Measurements from ENCODE around the gene PCMT1.
A peak's percentile ranks its signal among the peaks of the same experiment; 100 is the strongest.
"Not testable (repeated sequence)": the region's sequence is repeated elsewhere in the genome, so short reads cannot be mapped to it uniquely, and the experiment has no call there.

PCMT1 gene

DNA sequence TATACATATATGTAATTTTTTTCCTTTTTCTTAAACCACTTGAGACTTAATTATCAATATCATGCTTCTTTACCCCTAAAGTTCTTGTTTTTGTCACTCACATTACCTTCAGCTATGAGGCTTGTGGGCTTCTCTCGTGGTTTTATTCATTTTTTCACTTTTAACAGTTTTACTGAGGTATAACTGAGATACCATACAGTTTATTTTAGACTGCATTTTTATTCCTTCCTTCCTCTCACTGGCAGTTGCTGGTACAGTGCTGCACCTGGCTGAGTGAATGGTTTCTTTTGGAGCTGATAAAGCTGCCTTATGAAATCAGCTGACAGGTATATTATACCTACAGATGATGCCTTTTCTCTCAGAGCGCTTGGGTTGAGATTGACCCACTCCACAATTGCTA is 60.3 kb downstream of the PCMT1 start:
- H3K27ac ChIP-seq: no peak overlapping the region
- no peak for DNase-seq (ENCODE audit: low read depth, low spot score)

DNA sequence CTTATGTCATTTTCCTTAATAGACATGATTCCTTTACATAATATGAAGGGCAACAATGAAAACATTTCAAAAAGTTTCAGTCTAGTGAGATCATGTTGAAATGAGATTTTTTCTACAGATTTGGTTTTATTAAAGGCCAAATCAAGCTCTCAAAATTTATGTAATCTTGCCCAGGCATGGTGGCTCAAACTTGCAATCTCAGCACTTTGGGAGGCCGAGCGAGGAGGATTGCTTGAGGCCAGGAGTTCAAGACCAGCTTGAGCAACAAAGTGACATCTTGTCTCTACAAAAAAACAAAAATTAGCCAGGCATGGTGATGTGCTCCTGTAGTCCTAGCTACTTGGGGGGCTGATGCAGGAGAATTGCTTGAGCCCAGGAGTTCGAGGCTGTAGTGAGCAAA is 63.8 kb downstream of the PCMT1 start:
- no peak overlapping the region for H3K27ac ChIP-seq
- DNase-seq (ENCODE audit: low read depth, low spot score): no peak

DNA sequence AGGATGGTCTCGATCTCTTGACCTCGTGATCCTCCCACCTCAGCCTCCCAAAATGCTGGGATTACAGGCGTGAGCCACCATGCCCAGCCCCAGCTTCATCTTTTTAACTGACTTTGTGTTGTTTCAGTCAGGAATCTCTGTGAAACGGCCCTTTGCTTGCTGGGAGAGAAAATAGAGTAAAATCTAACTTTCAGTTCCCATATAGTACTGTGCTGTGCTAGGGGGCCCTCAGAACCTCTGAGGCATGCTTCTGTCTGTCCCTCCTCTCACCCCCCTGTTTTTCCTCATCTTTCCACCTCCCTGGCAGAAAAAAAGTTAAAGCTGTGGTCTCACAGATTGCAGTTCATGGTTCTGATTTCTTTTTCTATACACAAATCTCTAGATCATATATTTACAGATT is 66.2 kb downstream of the PCMT1 start:
- no peak overlapping the region for H3K27ac ChIP-seq

DNA sequence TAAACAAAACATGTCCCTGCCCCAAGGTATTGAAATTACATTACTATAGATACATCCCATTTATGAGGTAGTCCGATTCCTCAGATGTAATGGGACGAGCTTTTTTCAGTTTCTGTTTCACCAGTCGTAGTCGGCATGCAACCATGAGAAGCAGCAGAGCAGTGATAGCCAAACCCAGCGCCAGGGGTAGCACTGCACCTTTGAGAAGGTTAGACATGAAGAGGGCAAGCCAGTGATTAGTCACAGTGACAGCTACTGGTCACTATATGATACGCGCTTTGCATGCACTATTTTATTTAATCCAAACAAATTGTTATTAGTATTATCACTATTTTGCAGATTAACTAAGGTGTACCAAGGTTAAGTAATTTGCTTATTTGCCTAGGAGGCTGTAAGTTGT is 71.0 kb downstream of the PCMT1 start:
- no peak for DNase-seq (ENCODE audit: low read depth, low spot score)
- no peak overlapping the region for H3K27ac ChIP-seq

More for the DNA sequence above, 66.2 kb downstream of the PCMT1 start:
- DNase-seq (ENCODE audit: low read depth, low spot score): no peak

DNA sequence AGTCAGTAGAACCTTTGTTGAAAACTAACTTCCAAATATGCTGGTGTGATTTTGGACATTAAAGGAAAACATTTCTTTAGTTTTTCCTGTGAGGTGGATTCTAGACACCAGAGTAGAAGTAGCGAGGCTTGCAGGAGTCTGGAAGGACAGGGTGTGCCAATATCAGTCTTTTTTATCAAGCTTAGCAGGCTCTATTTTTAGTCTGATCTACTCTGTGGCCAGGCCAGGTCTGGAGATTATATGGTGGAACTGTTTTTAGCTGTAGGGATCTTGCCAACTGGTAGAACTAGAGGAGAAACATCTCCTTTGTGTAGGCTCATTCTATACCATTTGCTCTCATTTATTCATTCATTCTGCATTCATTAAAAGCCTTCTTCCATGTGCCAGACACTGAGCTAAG is 72.0 kb downstream of the PCMT1 start:
- no peak overlapping the region for H3K27ac ChIP-seq
- DNase-seq (ENCODE audit: low read depth, low spot score): no peak

DNA sequence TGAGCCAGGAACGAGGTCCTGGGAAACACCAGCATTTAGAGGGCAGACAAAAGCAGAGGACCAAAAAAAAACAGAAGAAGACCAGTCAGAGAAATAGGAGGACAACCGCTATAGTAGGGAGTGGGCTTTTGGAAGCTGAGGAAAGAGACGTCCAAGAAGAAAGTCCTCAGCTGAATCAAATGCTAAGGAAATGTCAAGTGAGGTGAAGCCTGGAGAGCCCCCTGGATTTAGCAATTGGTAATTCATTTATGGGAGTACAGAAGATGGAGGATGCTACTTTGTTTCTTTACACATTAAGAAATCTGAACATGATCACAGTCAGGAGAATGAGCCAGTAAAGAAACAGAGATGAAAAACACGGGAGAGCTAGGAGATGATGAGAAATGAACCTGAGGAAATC is 73.5 kb downstream of the PCMT1 start:
- no peak overlapping the region for H3K27ac ChIP-seq
- no peak for DNase-seq (ENCODE audit: low read depth, low spot score)

DNA sequence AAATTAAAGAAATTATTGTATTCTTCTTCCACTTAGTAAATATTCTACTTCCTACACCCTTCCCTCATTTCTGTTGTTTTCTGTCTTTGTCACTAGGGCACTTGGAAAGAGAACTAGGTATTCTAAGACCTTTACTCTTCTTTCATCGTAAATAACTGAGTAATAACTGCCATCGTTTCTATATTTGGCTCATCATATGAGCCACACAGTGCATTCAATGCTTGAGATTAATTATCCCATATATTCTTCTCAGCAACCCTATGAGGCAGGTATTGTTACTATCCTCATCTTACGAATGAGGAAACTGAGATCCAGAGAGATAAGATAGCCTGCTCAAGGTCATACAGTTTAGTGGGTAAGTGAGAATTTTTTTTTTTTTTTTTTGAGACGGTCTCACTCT is 75.8 kb downstream of the PCMT1 start:
- H3K27ac ChIP-seq: no peak overlapping the region
- no peak for DNase-seq (ENCODE audit: low read depth, low spot score)

DNA sequence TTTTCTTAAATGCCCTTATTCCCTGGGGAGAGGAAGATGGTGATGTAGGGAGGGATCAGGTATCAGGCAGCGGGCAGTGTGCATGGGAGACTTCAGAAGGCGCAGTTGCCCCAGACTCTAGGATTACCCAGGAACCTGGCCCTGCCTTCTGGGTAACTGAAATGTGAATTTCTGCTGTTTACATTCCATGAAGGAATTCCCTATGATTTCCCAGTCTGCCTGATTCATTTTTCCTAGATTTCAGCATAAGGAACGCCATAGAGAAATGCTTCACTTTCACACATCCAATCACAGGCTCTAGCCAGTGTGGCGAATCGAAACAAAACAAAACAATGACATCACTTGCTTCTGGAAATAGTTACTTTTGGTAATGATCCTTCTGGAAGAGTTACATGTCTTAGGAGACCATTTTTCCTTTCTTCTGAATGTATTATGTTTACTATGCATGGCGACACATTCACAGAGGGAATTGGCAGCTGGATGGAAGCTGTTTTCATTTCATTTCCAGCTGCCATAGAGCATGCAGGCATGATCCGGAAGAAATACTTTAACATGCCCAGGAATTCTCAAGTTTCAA is 81.3 kb downstream of the PCMT1 start:
- no peak for DNase-seq (ENCODE audit: low read depth, low spot score)
- H3K27ac ChIP-seq: no peak overlapping the region

DNA sequence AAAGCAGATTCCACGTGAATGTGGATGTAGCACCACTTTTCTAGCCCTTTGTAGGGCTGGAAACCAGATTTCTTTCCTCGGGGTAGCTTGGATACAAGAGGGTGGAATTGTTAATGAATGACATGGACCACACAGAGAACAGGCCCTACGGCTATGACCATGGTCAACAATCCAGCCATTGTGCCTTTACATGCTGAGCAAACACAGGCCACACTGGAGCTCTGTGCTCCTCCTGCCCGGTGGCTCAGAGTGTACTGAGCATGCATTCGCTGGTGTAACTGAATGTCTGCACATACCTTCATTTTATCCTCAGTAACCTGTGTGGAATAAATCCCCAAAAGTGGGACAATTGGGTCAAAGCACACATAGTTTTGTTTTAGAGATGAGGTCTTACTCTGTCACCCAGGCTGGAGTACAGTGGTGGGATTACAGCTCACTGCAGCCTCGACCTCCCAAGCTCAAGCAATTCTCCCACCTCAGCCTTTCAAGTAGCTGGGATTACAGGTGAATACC is 81.8 kb downstream of the PCMT1 start:
- no peak overlapping the region for H3K27ac ChIP-seq
- no peak for DNase-seq (ENCODE audit: low read depth, low spot score)

DNA sequence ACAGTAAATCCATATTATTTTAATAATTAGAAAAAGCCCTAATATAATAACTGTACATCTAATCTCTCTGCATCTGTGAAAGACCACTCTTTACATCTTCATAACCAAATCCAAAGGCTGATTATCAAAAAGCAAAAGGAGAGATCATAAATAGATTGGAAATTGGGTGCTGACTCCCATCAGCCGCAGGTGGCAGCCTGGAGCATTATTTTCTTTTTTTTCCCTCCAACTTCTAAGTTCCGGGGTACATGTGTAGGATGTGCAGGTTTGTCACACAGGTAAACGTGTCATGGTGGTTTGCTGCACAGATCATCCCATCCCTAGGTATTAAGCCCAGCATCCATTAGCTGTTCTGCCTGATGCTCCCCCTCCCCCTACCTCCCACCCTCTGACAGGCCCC is 84.1 kb downstream of the PCMT1 start:
- DNase-seq (ENCODE audit: low read depth, low spot score): no peak
- no peak overlapping the region for H3K27ac ChIP-seq

DNA sequence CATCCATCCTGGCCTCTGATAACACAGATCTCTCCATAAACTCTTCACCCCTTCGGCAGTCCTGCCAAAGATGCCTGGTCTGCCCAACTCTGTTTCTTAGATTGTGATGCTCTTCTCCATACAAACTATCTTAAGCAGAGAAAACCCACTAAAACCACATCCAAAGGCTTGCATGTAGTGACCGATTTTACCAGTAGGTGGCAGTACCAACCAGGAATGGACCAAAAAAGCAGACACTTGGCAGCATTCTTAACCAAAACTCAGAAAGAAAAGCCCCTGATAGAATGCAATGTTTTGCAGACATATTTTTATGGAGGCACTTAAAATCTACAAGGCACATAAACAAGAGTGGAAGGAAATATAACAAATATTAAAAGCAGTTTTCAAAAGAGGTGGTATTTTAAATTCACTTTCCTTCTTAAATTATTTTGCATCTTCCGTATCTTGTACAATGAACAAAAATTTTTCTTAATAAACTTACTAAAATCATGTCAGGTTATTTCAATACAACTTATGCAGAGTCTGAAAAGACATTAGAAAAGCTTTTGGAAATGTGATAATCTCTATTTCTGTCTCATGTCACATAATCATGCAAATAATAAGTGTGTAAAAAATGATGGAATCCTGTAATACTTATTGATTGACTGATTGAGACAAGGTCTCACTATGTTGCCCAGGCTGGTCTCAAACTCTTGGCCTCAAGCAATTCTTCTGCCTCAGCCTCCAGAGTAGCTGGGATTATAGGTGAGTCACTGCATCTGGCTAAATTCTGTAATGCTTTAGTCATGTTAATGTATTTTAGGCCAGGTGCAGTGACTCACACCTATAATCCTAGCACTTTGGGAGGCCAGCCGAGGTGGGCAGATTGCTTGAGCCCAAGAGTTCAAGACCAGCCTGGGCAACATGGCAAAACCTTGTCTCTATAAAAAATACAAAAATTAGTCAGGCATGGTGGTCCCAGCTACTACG is 85.3 kb downstream of the PCMT1 start:
- DNase-seq (ENCODE audit: low read depth, low spot score): no peak
- peak overlapping the region; percentile 52 for H3K27ac ChIP-seq

DNA sequence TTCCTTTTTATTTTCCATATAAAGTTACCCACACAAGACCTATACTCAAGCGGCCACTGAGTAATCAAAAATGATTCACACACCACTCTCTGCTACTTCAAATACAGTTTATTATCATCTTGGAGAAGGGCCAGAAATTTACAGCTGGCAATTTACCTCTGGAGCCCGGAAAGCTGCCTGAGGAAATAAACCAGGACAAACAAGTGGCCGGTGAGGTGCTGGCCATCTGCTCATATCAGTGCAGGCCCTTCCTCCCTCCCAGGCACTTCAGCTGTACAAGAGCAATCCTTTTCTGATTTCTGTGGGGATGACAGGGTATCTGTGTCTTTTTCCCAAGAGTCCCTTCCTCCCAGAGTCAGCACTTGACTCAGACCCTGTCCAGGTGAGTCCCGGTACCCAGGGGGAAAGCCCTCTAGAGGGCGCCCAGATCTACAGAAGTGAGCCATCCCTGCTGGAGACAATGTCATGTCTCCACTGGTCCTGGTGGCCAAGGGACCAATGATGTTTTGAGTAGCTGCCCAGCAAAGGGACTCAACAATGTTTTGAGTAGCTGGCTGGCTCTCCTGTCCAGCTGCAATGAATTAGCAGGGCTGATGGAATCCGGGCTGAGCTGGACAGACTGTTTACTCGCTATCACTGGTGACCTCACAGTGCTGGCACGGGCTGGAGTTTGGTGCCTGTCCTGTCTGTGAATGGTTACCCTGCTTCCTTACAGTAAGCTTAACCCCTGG is 91.0 kb downstream of the PCMT1 start:
- DNase-seq (ENCODE audit: low read depth, low spot score): no peak
- peak overlapping the region; percentile 25 for H3K27ac ChIP-seq

DNA sequence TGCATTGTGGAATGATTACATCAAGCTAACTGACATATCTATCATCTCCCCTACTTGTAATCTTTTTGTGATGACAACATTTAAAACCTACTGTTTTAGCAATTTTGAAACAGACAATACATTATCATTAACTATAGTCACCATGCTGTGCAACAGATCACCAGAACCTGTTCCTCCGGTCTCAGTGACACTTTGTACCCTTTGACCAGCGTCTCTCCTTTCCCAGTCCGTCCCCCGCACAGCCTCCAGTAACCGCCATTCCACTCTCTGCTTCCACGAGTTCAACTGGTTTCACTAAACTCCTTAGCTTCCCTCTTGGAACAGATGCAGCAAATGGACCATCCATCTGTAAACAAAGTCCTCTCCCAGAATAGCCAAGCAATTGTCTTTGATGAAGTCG is 92.8 kb downstream of the PCMT1 start:
- no peak for DNase-seq (ENCODE audit: low read depth, low spot score)
- no peak overlapping the region for H3K27ac ChIP-seq

DNA sequence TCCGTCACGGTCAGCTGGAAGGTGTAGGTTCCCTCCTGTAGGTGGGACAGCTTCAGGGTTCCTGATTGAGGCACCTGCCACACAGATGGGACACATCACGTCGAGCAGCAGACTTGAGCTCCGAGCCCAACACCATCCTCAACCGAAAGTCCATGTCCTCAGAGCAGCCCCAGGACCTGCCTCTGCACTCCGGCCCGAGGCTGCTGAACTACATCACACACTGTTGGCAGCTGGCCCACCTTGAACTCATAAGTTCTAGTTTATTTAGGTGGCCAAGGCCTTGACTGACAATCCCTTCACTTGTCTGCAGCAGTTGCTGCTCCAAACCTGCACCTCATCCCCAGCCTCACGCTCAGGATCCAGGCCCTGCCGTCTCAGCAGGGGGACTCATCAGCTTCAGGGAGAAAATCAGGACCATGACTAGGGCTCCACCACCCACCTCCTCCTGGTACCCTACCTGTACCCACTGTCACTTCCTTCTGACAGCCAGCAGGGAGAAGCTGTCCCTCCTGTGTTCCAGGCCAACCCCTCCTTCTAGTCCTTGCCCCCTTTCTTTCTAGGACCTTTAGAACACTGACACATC is 93.6 kb downstream of the PCMT1 start:
- no peak overlapping the region for H3K27ac ChIP-seq

DNA sequence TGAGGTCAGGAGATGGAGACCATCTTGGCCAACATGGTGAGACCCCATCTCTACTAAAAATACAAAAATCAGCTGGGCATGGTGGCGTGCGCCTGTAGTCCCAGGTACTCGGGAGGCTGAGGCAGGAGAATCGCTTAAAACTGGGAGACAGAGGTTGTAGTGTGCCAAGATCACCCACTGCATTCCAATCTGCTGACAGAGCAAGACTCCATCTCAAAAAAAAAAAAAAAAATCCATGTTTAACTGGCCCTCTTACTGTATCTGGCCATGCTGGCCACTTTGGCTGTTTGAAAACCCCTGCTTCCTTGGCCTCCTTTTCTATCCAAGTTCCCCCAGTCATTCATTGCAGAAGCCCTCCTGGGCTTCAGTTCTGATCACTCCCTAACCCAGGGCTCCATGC is 94.5 kb downstream of the PCMT1 start:
- H3K27ac ChIP-seq; DNase-seq (ENCODE audit: low read depth, low spot score): not testable (repeated sequence)

More for the DNA sequence above, 93.6 kb downstream of the PCMT1 start:
- DNase-seq (ENCODE audit: low read depth, low spot score): no peak

DNA sequence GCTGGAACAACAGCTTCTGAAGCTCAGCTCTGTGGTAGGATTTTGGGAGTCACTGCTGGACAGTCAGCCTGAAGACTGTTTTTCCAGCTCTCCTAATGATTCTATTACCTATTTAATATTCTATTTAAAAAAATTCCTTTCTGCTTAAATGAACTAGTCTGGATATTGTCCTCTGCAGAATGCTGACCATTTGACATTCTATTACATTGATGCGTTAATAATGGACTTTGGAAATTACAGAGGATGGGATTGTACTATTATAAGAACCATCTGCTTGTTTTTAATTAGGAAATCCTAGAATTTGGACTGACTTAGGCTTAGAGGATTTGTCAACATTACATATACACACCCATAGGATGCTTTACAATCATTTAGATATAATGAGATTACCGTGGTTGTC is 94.9 kb downstream of the PCMT1 start:
- H3K27ac ChIP-seq: no peak overlapping the region
- DNase-seq (ENCODE audit: low read depth, low spot score): no peak

DNA sequence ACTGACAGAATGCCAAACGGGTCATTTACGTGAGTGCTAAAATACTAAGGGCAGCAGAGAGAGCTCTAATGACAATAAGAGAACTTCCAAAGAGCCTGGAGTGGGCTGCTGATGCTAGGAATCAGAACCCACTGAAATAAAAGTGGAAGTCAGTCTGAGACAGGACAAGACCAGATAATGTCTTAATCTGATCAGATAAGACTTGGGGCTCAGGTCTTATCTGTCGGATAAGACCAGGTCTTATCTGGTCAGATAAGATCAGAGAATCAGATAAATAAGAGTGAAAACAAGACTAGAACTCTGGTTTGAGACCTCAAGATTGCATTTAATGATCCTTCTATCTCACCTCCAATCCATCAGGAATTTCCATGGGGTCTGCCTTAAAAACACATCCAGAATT is 96.0 kb downstream of the PCMT1 start:
- DNase-seq (ENCODE audit: low read depth, low spot score): no peak
- no peak overlapping the region for H3K27ac ChIP-seq

DNA sequence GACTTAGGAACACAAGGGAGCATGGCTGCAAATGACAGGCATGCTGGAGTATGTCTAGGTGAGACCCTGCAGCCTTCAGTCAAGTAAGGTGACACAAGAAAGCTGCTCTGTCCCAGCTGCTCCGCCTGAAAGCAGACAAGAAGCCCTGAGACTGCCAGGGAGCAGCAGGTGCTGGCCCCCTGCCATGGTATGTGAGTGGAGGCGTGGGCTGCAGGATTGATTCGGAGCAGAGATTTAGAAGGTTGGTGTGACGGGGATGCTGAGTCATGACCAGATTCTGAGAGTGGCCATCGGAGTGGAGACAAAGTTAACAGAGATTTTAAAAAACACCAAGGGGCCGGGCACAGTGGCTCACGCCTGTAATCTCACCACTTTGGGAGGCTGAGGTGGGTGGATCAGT is 96.8 kb downstream of the PCMT1 start:
- H3K27ac ChIP-seq: peak overlapping the region; percentile 60
- no peak for DNase-seq (ENCODE audit: low read depth, low spot score)

DNA sequence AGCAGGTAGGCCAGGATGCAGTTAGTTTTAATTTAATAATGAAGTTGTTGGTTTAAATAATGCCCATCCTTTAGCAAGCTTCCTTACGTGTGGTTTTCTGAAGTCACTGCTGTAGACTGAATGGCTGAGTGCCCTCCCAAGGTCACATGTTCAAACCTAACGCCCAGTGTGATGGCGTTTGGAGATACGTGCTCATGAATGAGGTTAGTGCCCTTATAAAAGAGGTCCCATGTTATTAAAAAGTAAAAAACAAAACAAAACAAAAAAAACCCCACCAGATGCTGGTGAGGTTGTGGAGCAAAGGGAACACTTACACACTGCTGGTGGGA is 98.4 kb downstream of the PCMT1 start:
- DNase-seq (ENCODE audit: low read depth, low spot score): no peak
- H3K27ac ChIP-seq: peak overlapping the region; percentile 60

DNA sequence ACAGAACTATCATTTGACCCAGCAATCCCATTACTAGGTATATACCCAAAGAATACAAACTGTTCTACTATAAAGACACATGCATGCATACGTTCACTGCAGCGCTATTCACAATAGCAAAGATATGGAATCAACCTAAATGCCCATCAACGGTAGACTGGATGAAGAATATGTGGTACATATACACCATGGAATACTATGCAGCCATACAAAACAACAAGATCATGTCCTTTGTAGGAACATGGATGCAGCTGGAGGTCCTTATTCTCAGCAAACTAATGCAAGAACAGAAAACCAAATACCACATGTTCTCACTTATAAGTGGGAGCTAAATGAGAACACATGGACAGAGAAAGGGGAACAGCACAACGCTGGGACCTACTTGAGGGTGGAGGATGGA is 98.8 kb downstream of the PCMT1 start:
- peak overlapping the region; percentile 60 for H3K27ac ChIP-seq
- not testable (repeated sequence) for DNase-seq (ENCODE audit: low read depth, low spot score)

All from epithelial cell of prostate (primary cell).